Left hindlimb (tissue), 1 donor: ENCODE data around the gene DPP6.
A peak's percentile ranks its signal among the peaks of the same experiment; 100 is the strongest.

Experiments used
- DNase-seq: peaks from one replicate; pipeline ENCODE4 v3.0.0-alpha.2; 2018

DPP6 gene

DNA sequence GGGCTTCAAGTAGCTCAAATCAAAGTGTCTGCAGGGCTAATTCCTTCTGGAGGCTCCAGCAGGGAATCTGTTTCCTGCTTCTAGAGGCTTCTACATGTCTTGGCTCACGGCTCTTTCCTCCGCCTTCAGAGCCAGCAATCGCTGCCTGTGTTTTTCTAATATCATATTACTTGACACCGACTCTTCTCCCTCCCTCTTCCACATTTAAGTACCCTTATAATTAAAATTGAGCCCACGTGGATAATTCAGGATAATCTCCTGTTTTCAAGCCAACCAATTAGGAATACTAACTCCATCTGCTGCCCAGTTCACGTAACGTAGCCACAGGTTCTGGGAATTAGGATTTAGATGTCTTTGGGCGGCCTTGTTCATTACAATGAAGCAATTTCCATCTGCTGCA is 372.2 kb downstream of the DPP6 start:
- no peak for DNase-seq

GRCh38 chr7:154425271-154425670 is 373.1 kb downstream of the DPP6 start:
- DNase-seq: no peak

DNA sequence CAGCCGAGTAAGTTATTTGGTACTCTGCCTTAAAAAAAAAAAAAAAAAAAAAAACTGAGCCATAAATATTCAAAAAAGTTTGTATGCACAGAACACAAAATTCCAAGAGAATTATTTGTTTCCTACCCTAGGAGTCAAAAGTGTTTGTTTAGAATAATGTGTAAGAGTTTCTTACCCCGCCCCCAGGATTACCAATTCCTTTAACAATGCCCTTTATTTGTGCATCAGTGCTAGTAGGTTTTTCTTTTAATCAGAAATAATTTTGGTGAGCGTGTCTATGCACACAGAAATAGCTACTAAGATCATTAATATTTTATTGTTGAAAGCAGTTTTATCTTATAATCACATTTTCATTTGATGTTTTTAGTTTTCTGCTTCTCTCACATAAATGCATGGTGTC is 374.6 kb downstream of the DPP6 start:
- DNase-seq: no peak

DNA sequence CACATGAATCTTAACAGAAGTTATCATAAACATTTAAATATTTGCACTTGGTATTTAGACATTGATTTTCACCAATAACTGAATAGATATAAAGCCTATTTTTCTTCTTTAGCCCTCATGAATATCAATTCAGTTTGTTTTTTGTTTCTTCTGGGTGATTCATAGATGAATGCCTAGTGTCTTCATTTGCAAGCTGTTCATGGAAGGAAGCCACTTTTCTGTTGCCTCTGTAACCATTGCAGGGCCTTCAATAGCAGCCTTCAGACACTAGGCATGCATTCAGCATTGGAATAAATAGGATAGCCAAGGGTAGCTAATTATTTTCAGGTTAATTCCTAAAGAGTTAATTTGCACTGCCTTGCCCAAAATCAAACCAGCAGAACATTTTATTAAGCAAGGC is 375.3 kb downstream of the DPP6 start:
- DNase-seq: no peak

- DNase-seq: no peak
These were observed 377.6 kb downstream of the DPP6 start for GRCh38 chr7:154429666-154430404.

GRCh38 chr7:154430640-154431039 is 378.4 kb downstream of the DPP6 start:
- DNase-seq: no peak

DNA sequence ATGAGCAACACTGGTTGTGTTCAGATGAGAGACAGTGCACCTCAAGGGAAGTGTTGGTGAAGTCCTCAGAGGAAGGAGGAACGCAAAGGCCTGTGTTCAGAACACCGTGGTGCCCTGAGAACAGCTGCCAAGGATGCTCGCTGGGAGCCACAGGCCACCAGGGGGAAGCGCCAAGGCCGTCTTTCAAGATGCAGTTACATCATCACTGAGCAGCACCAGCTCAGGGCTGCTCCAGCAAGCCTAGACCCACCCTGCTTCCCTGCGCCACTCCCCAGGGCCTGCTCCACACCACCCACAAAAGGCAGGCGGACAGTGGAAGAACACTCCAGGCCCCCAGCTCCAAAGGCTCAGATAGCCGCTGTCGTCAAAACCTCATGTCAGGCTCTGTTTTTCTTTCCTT is 378.8 kb downstream of the DPP6 start:
- no peak for DNase-seq

GRCh38 chr7:154433632-154434598 is 381.7 kb downstream of the DPP6 start:
- DNase-seq: no peak

- no peak for DNase-seq
These were observed 384.4 kb downstream of the DPP6 start for GRCh38 chr7:154436560-154436959.

DNA sequence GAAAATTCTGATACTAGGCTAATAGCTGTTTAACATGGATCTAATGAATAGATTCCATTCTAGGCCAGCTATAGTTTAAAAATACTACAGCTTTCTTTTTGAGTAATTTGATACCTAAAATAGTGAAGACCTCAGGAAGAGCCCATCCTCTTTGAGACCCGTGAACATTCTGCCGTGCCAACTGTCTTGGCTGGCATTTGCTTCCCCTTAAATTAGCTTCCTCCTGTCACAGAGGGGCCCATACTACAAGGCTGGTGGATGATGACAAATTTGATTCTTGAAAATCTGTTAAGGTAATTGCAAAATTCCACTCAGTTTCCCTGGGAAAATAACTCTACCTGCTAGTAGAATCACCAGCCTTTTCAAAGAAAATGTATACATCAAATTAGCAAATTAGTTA is 385.0 kb downstream of the DPP6 start:
- DNase-seq: no peak

DNA sequence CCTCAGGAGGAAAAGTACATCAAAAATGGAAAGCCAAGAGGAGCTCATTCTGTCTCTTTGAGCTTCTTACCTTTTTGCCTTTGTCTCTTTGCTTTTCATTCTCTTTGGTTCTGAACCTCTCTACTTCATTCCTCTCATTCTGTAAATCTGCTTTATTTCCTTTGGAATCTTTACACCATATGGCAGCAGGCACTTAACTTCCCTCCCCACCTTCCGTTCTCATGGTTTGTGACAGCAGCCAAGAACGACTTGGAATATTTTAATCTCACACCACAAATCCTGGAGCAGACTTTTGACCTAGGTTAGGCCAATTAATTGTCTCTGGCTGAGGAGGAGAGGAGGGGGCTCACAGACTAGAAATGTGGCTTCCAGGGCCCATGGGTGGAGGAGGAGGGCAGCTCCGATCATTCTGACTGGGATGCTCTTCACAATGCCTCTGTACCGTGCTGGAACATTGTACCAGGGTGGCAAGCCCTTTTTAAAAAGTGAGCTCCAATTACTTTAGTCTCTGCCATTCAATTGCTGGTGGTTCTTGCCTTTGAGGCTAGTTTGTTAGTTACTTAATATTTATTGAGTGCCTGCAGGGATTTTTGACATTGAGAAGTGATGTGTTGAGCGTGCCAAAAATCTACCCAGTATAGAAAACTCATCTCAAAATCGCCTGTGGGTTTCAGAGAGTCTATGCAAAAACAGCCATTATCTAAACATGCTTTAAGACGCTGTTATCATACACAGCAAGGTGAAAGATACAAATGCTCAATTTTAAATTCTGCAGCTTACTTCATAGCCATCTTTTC is 386.6 kb downstream of the DPP6 start:
- DNase-seq: no peak

DNA sequence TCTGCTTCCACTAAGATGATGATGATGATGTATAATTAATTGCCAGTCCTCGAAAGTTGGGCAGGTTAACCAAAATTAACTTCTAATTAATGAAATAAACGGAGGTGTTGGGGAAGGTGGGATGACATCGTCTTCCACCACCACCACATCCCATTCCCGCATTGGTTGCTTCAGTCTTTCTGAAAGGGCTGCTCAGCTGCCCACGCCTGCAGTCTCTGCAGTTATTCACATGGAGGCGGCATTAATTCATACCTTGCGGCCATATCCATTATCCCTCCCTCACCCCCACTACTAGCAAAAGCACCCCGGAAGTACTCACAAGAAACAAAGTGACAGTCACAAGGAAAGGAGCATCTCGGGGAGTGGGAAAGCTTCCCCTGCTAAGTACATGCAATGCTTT is 387.9 kb downstream of the DPP6 start:
- DNase-seq: no peak

- no peak for DNase-seq
These were observed 388.5 kb downstream of the DPP6 start for GRCh38 chr7:154440651-154441050.

- no peak for DNase-seq
These were observed 389.6 kb downstream of the DPP6 start for GRCh38 chr7:154441811-154442210.

DNA sequence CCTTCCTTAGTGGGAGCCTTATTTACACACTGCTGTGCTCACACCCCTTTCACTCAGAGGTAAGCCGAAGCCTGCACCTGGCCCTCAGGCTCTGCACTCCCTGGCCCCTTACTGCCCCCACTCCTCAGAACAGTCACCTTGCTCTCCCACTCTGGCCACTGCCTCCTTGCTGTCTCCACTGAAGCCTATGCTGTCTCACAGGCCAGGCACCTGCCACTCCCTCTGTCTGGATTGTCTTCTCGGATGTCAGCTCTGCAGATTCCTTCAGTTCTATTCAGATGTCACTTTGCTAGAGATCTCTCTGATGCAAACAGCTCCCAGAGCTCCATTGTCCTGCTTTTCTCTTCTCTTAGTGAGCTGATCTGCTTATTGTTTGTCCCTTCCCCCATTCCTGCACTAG is 390.7 kb downstream of the DPP6 start:
- DNase-seq: no peak

DNA sequence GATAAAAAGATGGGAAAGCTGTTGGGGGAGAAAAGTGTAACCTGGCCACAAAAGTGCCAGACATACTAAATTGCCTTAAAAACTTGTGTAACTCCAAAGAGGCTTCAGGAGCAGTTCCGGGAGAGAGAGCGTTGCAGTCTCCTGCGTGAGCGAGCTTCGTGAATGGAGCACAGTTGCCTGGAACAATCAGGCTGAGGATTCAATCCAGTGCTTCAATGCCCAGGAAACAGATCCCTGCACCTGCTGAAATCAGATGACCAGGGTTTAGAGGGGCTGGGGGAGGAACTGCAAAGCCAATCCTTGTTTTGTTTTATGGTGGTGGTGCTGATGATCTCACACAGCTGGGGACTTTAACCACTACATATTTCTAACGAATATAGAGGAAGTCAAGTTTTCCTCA is 398.3 kb downstream of the DPP6 start:
- DNase-seq: no peak

DNA sequence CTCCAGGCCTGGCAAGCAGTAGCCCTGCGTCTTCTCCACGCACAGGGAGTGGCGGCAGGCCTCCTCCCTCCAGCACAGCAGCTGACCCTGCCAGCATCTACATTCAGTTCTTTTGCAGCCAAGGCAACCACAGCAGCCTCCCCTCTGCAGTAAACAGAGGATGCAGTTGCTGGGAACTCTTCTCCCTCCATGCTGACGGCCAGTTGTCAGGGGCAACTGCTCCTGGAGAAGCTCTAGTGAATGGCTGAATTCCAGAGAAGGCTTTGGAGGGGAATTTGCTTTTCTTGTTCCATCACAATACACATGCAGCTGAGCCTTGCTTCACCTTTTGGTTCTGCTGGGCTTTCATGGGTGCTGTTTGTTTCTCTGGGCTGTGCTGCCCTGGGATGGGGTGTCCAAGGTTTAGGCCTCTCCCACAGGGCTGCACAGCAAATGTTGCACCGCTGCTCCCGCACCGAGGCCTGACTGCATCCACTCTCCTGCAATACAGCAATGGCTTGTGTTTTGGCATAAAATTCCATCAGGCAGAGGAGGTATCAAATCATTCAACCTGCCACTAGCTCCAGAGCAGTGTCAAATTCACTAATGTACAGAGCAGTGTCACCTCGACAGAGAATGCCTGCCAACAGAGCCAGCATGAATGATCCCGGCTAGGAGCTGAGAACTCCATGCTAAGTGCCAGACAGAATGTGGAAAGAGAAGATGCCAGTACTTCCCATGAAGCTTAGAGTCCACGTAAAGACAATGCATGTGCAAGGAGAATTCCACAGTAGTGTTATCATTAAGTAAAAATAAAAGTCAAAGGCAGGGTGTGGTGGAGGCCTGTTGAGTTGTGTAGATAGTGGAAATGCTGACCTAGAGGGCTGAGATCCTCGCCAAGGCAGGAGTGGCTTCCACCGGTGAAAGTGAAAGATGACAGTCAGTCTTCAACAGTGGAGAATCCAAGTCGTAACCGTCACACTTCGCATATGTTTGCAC is 399.6 kb downstream of the DPP6 start:
- peak; percentile 54 for DNase-seq

DNA sequence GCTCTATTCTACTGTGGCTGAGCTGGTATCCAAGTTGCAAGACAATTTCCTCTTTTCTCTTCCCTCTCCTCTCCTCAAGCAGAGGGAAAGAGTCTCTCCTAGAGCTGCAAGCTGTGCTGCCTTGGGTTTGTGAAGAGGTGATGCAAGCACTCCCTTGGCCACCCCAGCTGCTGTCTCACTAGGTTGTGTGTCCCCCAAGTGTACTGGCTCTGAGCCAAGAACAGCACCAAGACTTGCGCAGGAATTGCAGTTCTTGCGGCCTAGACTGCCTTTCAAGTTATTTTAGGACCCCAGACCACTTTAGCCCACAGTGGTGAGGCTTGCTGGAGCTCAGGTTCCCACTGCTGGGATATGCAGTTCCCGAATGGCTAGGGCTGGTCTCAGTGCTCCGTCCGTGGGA is 411.6 kb downstream of the DPP6 start:
- DNase-seq: no peak

DNA sequence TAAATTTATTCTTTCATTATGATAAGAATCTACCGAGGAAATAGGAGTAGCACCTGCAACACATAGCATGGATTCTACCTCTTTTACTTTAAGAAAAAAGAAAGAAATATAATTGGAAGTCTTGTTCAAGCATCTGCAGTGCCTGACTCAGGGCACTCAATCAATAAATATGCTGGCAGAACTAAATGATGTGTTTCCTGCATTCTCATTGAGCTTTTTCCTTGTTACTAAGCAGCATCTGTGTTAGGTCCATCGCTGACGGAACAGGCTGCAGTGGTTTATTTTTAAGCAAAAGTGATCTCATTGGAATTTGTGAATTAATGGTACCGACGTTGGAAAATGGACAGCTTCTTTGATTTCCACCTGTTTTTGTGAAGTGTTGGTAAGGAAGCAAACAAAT is 417.5 kb downstream of the DPP6 start:
- DNase-seq: no peak

- DNase-seq: no peak
These were observed 420.1 kb downstream of the DPP6 start for GRCh38 chr7:154472343-154472742.

DNA sequence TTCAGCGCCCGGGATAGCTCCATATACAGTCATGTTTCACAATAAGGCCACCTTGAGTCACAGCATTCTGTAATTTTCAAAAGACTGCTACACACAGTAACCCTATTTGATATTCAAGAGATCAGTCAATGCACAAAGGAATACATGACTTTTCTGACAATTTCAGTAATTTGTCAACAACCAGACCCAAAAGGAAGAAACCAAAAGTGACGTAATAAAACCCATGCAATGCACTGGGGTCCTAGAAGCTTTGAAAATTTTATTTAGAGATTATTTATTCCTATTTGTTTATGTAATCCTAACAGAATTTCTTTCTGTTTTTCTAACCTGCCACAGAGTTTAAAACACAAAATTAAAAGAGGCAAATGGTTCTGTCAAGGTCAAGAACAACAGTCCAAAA is 421.2 kb downstream of the DPP6 start:
- no peak for DNase-seq

DNA sequence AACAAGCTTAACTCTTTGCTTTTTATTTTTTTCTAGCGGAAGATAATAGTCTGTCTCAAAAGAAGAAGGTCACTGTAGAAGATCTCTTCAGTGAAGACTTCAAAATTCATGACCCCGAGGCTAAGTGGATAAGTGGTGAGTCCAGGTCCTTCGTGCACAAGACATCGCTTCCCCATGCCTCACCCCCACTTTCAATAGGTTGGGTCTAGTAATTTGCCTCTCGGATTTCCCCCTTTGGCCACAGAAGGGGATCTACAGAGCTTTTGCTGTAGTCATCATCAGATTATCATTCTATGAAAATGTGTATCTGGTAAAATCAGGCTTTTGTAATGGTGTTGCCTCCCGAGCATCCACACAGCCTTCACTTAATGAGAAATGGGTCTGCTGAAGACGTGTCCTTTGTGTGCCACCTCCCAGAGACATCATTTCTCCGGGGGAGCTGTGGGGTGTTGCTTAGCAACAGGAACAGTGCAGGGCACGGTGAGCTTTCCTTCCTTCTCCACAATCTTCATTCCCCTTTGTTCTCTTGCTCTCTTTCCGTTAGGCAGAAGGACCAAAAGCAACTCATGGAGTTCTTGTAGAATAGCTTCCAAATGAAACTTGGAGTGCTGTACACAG is 422.8 kb downstream of the DPP6 start:
- DNase-seq: no peak
